Activated CD4-positive, alpha-beta T cell treated with anti-CD3 and anti-CD28 coated beads, Interleukin-2, amount 50 U/mL, for 16 hours (primary cell): Measurements from ENCODE around the gene ASGR1.
"Not testable (repeated sequence)": the region's sequence is repeated elsewhere in the genome, so short reads cannot be mapped to it uniquely, and the experiment has no call there.

Source experiments
- DNase-seq: peaks from one replicate; pipeline ENCODE4 v3.0.0-alpha.2; 2020

The ASGR1 gene

GRCh38 chr17:7146115-7146514 is 33.1 kb downstream of the ASGR1 start:
- DNase-seq: no peak

- no peak for DNase-seq
Observed at GRCh38 chr17:7144213-7144612, 35.0 kb downstream of the ASGR1 start.

GRCh38 chr17:7141824-7142223 is 37.3 kb downstream of the ASGR1 start:
- no peak for DNase-seq

GRCh38 chr17:7139400-7139799 is 39.8 kb downstream of the ASGR1 start:
- DNase-seq: no peak

- no peak for DNase-seq
Observed at GRCh38 chr17:7138800-7139381, 40.3 kb downstream of the ASGR1 start.

- DNase-seq: no peak
Observed at GRCh38 chr17:7137171-7137943, 41.8 kb downstream of the ASGR1 start.

GRCh38 chr17:7136266-7136877 is 42.8 kb downstream of the ASGR1 start:
- DNase-seq: peak; percentile 72

- DNase-seq: no peak
Observed at GRCh38 chr17:7133916-7134315, 45.3 kb downstream of the ASGR1 start.

GRCh38 chr17:7133424-7133823 is 45.7 kb downstream of the ASGR1 start:
- peak; percentile 49 for DNase-seq

GRCh38 chr17:7132511-7133094 is 46.6 kb downstream of the ASGR1 start:
- DNase-seq: peak; percentile 76

GRCh38 chr17:7131423-7131791 is 47.8 kb downstream of the ASGR1 start:
- no peak for DNase-seq

GRCh38 chr17:7130621-7131422 is 48.3 kb downstream of the ASGR1 start:
- no peak for DNase-seq

GRCh38 chr17:7129311-7129710 is 49.9 kb downstream of the ASGR1 start:
- no peak for DNase-seq

GRCh38 chr17:7128160-7128559 is 51.0 kb downstream of the ASGR1 start:
- DNase-seq: no peak

- DNase-seq: not testable (repeated sequence)
Observed at GRCh38 chr17:7127501-7127900, 51.7 kb downstream of the ASGR1 start.

- not testable (repeated sequence) for DNase-seq
Observed at GRCh38 chr17:7126386-7126785, 52.8 kb downstream of the ASGR1 start.

- DNase-seq: no peak
Observed at GRCh38 chr17:7124923-7125322, 54.2 kb downstream of the ASGR1 start.

- no peak for DNase-seq
Observed at GRCh38 chr17:7123844-7124243, 55.3 kb downstream of the ASGR1 start.
